ENCODE measurements around the gene GUCY1A1.

DNA sequence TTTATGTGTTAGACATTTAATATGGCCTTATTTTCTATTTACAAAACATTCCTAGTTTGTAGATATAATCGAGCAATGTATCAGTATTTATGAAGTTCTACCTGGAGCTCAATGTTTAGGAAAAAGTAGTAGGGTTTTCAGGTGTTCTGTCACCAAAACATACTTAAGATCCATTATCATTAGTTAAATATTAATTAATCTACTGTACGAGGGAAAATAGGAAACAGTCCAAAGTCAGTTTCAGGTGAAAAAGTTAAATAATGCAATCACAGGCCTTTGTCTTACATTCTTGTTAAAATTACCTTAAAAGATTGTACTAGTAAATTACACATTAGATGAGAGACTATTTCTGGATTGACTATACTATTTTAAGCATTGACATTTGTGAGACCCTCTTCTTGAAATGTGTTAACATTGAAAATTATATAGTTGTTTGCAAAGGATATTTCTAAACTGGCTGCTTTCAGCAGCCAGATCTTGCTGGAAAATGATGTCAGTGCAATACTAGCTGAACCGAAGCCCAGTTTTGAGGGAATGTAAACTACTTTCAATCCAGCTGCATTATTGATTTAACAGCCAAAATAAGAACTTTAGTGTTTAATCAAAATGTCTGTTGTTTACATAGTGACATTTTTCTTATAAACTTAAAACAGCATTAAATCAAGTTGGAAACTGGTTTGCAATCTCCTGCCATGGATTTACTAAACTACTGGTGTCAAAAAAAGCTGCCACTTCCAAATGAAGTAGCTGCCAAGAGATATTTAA is 111.5 kb downstream of the GUCY1A1 start:
- no peak for TF ChIP-seq EZH2 (IDR thresholded peaks at IDR 0.05; ENCODE audit: borderline replicate concordance, low read length)
- no peak for TF ChIP-seq CTCF (IDR thresholded peaks at IDR 0.05; ENCODE audit: low read length)
